Upper lobe of left lung (tissue), 4 donors: ENCODE data around the gene MOK.

Source experiments
- CTCF ChIP-seq, 6 experiments: fragments of 450-650 bp in 4 of 6; fragments of 200-600 bp in 2 of 6; sonication (generic) in 2 of 6; IDR thresholded peaks; one replicate each; pipeline ENCODE4 v1.5.1; 2016 to 2019; ENCODE audit warnings: antibody characterized with exemption in 6 of 6
- EP300 ChIP-seq, 4 donors: sonication (generic); formaldehyde crosslinking; IDR thresholded peaks; one replicate each; pipeline ENCODE4 v1.5.1; 2017; ENCODE audit warnings: antibody characterized with exemption in 4 of 4, control low read depth in 2 of 4
- POLR2A ChIP-seq, 4 donors: fragments of 450-650 bp; IDR thresholded peaks; one replicate each; pipeline ENCODE4 v1.5.1; 2016 to 2017; ENCODE audit warnings: antibody characterized with exemption in 4 of 4, mild to moderate bottlenecking in 2 of 4
- POLR2AphosphoS5 ChIP-seq, 2 donors: sonication (generic); formaldehyde crosslinking; IDR thresholded peaks; one replicate each; pipeline ENCODE4 v1.5.1; 2017; ENCODE audit warnings: antibody characterized with exemption in 2 of 2

GRCh38 chr14:102320671-102321455 is 15.9 kb upstream of the MOK start:
- no peak for TF ChIP-seq CTCF (IDR thresholded peaks at IDR 0.05)
- no peak for TF ChIP-seq EP300 (IDR thresholded peaks at IDR 0.05)
- TF ChIP-seq POLR2A (IDR thresholded peaks at IDR 0.05) = no peak
- TF ChIP-seq POLR2AphosphoS5 (IDR thresholded peaks at IDR 0.05) = no peak
